Ecto neural progenitor cell (in vitro differentiated cells): ENCODE measurements around the gene SNX1.

ENCODE experiments used
- DNase-seq: peaks from one replicate; pipeline ENCODE4 v3.0.0-alpha.2; 2018; ENCODE audit warnings: low spot score

The SNX1 gene

DNA sequence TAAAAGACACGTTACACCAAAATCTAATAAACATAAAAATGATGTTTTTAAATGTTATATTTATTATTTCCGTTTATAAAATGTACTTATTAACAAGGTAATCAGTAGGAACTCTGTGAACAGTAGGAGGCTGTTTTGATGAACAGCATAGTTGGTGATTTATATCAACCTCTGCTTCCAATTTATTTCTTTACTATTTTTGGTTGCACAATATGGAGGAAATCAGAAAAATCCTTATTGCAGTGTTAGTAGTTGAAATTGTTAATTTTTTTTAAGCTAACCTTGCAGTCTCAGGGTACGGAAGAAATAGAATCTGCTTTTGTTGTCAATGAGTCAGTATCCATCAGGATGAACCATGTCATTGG lies 50.7 kb downstream of the SNX1 start:
- DNase-seq: no peak

GRCh38 chr15:64146885-64147681 lies 51.3 kb downstream of the SNX1 start:
- DNase-seq: no peak

DNA sequence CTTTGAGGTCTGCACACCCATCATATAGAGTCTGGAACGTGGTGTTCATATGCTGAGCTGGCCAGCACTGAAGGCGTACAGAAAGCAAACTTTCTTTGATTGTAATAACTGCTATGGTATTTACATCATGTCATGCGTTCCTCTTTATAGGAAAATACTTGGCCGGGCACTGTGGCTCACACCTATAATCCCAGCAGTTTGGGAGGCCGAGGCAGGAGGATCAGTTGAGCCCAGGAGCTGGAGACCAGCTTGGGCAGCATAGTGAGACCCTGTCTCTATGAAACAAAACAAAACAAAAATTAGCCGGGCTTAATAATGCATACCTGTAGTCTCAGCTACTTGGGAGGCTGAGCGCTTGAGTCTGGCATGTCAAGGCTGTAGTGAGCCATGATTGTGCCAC lies 52.4 kb downstream of the SNX1 start:
- no peak for DNase-seq

- no peak for DNase-seq
These were observed 52.8 kb downstream of the SNX1 start for GRCh38 chr15:64148581-64148980.

- no peak for DNase-seq
These were observed 53.6 kb downstream of the SNX1 start for GRCh38 chr15:64149424-64149823.

- DNase-seq: no peak
These were observed 54.3 kb downstream of the SNX1 start for GRCh38 chr15:64149893-64150578.

DNA sequence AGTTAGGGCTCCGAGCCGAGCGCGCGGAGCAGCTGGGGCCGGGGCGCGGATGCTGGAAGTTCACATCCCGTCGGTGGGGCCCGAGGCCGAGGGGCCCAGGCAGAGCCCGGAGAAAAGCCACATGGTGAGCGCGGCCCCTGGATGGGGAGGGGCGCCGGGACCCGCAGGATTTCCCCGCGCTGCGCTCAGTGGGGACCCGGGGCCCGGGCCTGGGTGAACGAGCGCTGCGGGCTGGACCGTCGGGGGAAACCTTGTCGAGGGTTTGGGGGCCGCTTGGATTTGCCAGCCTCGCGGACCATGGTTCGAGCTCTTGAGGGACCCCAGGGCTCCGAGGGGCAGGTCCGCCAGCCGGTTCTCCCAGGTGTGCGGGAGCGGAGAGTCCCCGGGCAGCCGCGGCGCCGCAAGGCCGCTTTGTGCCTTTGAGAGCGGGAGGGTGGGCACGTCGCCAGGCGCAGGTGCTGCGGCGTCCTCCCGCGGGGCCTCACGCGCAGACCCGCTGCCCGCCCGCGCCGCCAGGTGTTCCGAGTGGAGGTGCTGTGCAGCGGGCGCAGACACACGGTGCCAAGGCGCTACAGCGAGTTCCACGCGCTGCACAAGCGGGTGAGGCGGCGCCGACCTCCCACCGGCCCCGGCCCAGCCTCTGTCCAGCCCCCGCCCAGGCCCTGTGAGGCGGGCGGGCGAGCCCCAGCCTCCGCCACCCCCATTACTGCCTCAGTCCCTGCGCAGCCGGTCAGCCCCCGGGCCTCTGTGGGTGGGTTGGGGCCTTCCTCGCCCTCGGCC lies 56.1 kb downstream of the SNX1 start, which contains the start of gene SNX22:
SNX22 (plus strand) TSS at position 5 of the 780 bp plus-strand sequence; CDS start at position 50, 45 bp downstream.
- peak; percentile 68 for DNase-seq

DNA sequence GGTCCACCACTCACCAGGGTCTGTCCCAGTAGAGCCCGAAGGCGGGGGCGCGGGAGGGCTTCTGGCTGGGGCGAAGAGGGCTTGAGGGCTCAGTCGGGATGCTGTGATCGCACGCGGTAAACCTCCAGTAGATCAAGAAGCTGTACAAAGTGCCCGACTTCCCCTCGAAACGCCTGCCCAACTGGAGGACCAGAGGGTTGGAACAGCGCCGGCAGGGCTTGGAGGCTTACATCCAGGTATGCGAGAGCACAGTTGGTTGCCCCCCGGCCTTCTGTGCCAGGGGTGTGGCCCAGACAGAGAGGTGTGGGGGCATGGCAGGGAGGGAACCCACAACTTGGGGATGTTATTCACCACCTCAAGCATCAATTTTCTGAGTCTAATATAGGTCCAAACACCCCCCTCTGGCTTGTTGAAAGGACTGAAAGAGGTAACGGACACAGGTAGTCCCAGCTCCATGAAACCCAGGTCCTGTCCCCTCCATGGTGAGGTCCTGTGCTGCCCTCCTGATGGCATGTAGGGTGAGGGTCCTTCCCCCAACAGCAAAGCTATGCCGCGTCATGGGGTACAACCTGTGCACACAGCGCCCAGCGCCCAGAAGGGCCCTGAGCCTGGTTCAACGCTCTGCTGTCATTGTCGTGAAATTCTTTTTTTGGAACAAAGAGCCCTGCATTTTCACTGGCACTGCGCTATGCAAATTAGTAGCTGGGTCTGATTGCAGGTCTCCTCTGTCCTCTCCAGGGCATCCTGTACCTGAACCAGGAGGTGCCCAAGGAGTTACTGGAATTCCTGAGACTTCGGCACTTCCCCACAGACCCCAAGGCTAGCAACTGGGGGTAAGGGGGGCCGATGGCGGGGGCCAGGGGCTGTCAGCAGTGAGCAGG lies 57.0 kb downstream of the SNX1 start:
- no peak for DNase-seq

- DNase-seq: peak; percentile 93
These were observed 57.9 kb downstream of the SNX1 start for GRCh38 chr15:64153480-64154367.

DNA sequence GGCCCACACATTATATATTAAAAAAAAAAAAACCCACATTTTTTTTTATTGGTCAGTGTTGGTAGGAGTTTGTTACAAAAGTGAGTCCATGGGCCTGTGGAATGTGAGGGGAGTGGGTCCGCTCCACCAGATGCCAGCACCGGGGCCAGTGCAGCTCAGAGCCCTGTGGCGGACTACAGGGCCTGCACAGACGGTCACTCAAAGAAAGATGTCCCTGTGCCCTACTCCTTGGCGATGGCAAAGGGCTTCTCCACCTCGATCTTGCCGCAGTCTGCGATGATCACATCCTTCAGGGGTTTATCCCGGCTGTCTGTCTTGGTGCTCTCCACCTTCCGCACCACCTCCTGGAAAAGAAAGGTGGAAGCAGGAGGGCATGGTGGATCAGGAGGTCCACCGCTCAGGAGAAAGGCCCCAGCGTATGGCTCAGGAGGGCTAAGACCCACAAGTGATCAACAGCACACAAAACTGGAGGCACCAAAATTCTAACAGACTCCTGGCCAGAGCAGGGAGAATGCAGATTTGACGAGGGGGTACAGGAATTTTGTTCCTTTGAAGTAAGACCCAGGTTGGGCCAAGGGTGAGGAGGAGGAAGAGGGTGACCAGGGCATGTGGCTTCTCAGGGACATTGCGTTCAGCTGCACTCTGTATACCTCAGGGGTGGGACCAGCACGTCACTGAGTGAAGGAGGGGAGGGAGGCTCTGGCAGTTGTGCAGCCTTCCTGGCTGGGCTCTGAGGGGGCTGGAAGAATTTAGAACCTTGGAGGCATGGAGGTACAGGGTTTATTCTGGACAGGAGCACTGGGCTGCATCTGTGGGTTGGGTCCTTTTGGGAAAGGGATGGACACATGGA lies 60.2 kb downstream of the SNX1 start:
- DNase-seq: no peak

GRCh38 chr15:64156652-64157331 lies 61.0 kb downstream of the SNX1 start:
- DNase-seq: no peak

- no peak for DNase-seq
These were observed 61.9 kb downstream of the SNX1 start for GRCh38 chr15:64157599-64158125.

- no peak for DNase-seq
These were observed 62.8 kb downstream of the SNX1 start for GRCh38 chr15:64158363-64159134.

DNA sequence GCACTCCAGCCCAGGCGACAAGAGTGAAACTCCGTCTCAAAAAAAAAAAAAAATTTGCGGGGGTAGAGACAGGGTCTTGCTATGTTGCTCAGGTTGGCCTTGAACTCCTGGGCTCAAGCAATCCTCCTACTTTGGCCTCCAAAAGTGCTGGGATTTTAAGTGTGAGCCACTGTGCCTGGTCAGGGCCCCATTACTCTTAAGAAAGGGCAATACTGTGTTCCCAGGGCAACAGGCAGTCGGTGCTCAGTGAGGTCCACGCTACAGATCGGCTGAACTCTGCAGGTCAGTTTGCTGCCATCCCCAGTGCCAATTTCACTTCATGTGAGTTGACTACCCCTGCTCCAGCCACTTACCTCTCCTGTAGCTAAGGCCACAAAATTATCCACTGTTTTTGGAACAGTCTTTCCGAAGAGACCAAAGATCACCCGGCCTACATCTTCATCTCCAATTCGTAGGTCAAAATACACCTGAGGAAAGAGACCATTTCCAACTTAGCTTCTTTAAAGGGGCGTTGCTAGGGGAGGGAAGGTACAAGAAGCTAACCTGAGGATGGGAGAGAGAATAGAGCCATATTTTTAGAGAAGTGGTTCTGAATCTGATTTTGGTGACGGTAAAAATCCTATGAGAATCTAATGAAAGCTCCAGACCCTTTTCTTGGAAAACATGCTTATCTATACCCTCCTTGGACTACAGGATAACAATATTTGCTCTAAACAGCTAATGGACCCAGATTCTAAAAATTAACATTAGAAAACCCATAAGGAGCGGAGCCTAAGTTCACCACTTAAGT lies 66.1 kb downstream of the SNX1 start:
- no peak for DNase-seq

DNA sequence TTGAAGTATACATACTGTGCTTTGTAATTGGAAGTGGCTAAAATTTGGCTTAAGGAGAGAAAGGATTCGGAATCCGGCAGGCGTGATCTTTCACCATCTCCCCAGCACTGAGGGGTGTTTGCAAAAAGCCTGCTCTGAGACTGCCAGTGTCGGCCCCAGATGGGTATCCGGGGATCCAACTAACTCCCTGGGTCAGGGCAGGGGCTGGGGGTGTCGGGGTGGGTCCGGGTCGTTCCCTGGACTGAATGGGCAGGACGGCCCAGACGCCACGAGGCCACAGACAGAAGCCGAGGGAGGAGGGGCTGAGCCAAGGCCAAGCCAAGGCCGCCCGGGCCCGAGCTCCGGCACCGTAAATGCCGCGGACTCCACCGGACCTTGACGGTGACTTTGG lies 66.7 kb downstream of the SNX1 start:
- DNase-seq: no peak

DNA sequence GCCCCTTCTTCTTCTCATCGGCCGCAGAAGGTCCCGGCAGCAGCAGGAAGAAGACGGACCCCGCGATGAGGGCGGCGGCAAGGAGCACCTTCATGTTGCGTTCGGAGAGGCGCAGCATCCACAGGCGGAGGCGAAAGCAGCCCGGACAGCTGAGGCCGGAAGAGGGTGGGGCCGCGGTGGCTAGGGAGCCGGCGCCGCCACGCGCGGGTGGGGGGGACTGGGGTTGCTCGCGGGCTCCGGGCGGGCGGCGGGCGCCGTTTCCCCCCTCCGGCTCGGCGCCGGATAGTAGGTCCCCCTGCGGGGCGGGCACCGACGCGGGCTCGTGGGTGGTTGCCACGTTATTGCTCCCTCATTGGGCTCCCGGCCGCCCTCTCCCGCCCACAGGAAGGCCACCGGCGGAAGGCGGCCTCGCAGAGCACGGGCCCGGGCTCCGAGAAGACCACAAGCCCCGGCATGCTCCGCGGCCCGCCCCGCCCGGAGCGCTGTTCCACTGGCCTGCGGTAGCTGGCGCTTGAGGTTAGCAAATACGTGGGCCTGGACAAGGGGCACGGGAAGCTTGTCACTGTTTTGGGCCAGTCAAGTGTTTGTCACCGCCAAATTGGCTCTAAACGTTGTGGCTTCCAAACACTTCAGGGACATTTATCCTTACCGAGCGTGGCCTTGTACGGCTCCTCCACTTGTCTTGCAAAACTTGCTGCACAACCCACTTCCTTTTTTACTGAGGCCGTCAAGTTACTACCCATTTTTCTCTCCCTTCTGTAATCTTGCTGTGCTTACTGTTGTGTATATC lies 67.3 kb downstream of the SNX1 start, which contains the start of gene PPIB:
PPIB (minus strand) TSS at position 154 of the 790 bp plus-strand sequence; CDS start at position 118, 36 bp downstream.
- DNase-seq: peak; percentile 97
